Prostate gland (tissue), 2 donors: ENCODE results near the gene ELN.

Experiments
- POLR2A ChIP-seq: fragments of 450-650 bp; IDR thresholded peaks from one replicate; pipeline ENCODE4 v1.6.1; 2016; ENCODE audit warnings: antibody characterized with exemption, mild to moderate bottlenecking
- POLR2AphosphoS5 ChIP-seq: sonication (generic); formaldehyde crosslinking; IDR thresholded peaks from one replicate; pipeline ENCODE4 v1.6.1; 2017; ENCODE audit warnings: antibody characterized with exemption
- TF ChIP-seq, protein P1 (sequence below), 4 experiments: fragments of 200-600 bp in 2 of 4; fragments of 450-650 bp in 2 of 4; sonication (generic) in 2 of 4; IDR thresholded peaks; 1 replicate in 3 of 4; 2 replicates in 1 of 4; pipeline ENCODE4 v1.5.1; 2016 to 2019; ENCODE audit warnings: antibody characterized with exemption in 4 of 4, mild to moderate bottlenecking in 2 of 4, moderate library complexity in 2 of 4

DNA sequence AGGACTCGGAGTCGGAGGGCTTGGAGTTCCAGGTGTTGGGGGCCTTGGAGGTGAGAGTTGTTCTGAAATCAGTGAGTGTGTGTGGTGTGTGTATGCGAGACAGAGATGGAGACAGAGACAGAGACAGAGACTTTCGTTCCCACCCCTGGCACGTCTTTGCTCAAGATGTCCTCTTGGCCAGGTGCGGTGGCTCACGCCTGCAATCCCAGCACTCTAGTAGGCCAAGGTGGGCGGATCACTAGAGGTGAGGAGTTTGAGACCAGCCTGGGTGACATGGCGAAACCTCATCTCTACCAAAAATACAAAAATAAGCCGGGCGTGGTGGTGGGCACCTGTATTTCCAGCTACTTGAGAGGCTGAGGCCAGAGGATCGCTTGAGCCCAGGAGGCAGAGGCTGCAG is 35.7 kb downstream of the ELN start:
- TF ChIP-seq POLR2AphosphoS5 (no peak), POLR2A (no peak)
- TF ChIP-seq, protein P1, sequence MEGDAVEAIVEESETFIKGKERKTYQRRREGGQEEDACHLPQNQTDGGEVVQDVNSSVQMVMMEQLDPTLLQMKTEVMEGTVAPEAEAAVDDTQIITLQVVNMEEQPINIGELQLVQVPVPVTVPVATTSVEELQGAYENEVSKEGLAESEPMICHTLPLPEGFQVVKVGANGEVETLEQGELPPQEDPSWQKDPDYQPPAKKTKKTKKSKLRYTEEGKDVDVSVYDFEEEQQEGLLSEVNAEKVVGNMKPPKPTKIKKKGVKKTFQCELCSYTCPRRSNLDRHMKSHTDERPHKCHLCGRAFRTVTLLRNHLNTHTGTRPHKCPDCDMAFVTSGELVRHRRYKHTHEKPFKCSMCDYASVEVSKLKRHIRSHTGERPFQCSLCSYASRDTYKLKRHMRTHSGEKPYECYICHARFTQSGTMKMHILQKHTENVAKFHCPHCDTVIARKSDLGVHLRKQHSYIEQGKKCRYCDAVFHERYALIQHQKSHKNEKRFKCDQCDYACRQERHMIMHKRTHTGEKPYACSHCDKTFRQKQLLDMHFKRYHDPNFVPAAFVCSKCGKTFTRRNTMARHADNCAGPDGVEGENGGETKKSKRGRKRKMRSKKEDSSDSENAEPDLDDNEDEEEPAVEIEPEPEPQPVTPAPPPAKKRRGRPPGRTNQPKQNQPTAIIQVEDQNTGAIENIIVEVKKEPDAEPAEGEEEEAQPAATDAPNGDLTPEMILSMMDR (IDR thresholded peaks at IDR 0.05), result no peak
